Nephron (organoid): ENCODE results near the gene ZFR2.

Experiments
- H3K27ac Mint-ChIP-seq, 3 experiments: 2 replicates each; pipeline ENCODE4 v1.8.0; 2020; ENCODE audit warnings: mixed read lengths in 3 of 3, mild to moderate bottlenecking in 2 of 3, moderate library complexity in 1 of 3
- H3K27me3 Mint-ChIP-seq: 2 replicates; pipeline ENCODE4 v1.8.0; 2021; ENCODE audit warnings: low read depth, mild to moderate bottlenecking, moderate library complexity, mixed read lengths
- H3K36me3 Mint-ChIP-seq: 2 replicates; pipeline ENCODE4 v1.8.0; 2020; ENCODE audit warnings: low read depth, mixed read lengths
- H3K4me1 Mint-ChIP-seq: 2 replicates; pipeline ENCODE4 v1.8.0; 2020; ENCODE audit warnings: mixed read lengths
- H3K4me3 Mint-ChIP-seq, 3 experiments: 2 replicates each; pipeline ENCODE4 v1.8.0; 2020; ENCODE audit warnings: mild to moderate bottlenecking in 3 of 3, mixed read lengths in 3 of 3, moderate library complexity in 2 of 3
- H3K9me3 Mint-ChIP-seq: 2 replicates; pipeline ENCODE4 v1.8.0; 2020; ENCODE audit warnings: mixed read lengths
- CTCF ChIP-seq, 3 experiments: fragments of 200-600 bp; sonication (generic); IDR thresholded peaks; one replicate each; pipeline ENCODE4 v1.5.0; 2021; ENCODE audit warnings: antibody characterized with exemption in 3 of 3; ENCODE audit not compliant: unreplicated experiment in 3 of 3

Gene ZFR2

GRCh38 chr19:3793799-3794198 is 75.0 kb downstream of the ZFR2 start:
- no peaks in the 10 kb centered on the region for H3K36me3 Mint-ChIP-seq
- TF ChIP-seq CTCF (IDR thresholded peaks at IDR 0.05; ENCODE audit: unreplicated experiment in 3 of 3), result no peak
- H3K9me3 Mint-ChIP-seq, result peaks cover 17% of the 10 kb centered on the region
- H3K27ac Mint-ChIP-seq, result no peak overlapping the region
- H3K4me1 Mint-ChIP-seq, result no peaks in the 10 kb centered on the region
- H3K4me3 Mint-ChIP-seq, result no peak overlapping the region
- H3K27me3 Mint-ChIP-seq, result peaks cover 48% of the 10 kb centered on the region

- Mint-ChIP-seq H3K4me1 (no peaks in the 10 kb centered on the region), H3K27me3 (peaks cover 52% of the 10 kb centered on the region), H3K27ac (no peak overlapping the region)
Measured at GRCh38 chr19:3792114-3792513, 76.7 kb downstream of the ZFR2 start.

GRCh38 chr19:3790941-3791340 is 77.9 kb downstream of the ZFR2 start:
- TF ChIP-seq CTCF (IDR thresholded peaks at IDR 0.05; ENCODE audit: unreplicated experiment in 3 of 3), result no peak

More at GRCh38 chr19:3792114-3792513, 76.7 kb downstream of the ZFR2 start:
- TF ChIP-seq CTCF (IDR thresholded peaks at IDR 0.05; ENCODE audit: unreplicated experiment in 3 of 3), result no peak
- Mint-ChIP-seq H3K9me3 (peaks cover 15% of the 10 kb centered on the region), H3K4me3 (no peak overlapping the region), H3K36me3 (no peaks in the 10 kb centered on the region)

GRCh38 chr19:3790209-3790734 is 78.6 kb downstream of the ZFR2 start:
- H3K4me3 Mint-ChIP-seq, result no peak overlapping the region
- no peaks in the 10 kb centered on the region for H3K36me3 Mint-ChIP-seq
- no peak for TF ChIP-seq CTCF (IDR thresholded peaks at IDR 0.05; ENCODE audit: unreplicated experiment in 3 of 3)
- peaks cover 9% of the 10 kb centered on the region for H3K9me3 Mint-ChIP-seq
- H3K4me1 Mint-ChIP-seq, result no peaks in the 10 kb centered on the region
- H3K27ac Mint-ChIP-seq, result no peak overlapping the region
- H3K27me3 Mint-ChIP-seq, result peaks cover 57% of the 10 kb centered on the region

More at GRCh38 chr19:3790941-3791340, 77.9 kb downstream of the ZFR2 start:
- Mint-ChIP-seq H3K27me3 (peaks cover 53% of the 10 kb centered on the region), H3K4me1 (no peaks in the 10 kb centered on the region), H3K9me3 (peaks cover 9% of the 10 kb centered on the region), H3K4me3 (no peak overlapping the region), H3K27ac (no peak overlapping the region), H3K36me3 (no peaks in the 10 kb centered on the region)

GRCh38 chr19:3788996-3789778 is 79.7 kb downstream of the ZFR2 start:
- Mint-ChIP-seq H3K9me3 (peaks cover 9% of the 10 kb centered on the region), H3K27ac (no peak overlapping the region), H3K27me3 (peaks cover 68% of the 10 kb centered on the region), H3K36me3 (no peaks in the 10 kb centered on the region), H3K4me3 (peak overlapping the region in 1 of 3 experiments; percentile 60), H3K4me1 (no peaks in the 10 kb centered on the region)
- TF ChIP-seq CTCF (IDR thresholded peaks at IDR 0.05; ENCODE audit: unreplicated experiment in 3 of 3), result no peak
